Prostate gland (tissue), 2 donors: ENCODE results near the gene KIAA0825.

ENCODE experiments used
- POLR2A ChIP-seq: fragments of 450-650 bp; IDR thresholded peaks from one replicate; pipeline ENCODE4 v1.6.1; 2016; ENCODE audit warnings: antibody characterized with exemption, mild to moderate bottlenecking
- TF ChIP-seq, protein P1 (sequence below), 4 experiments: fragments of 200-600 bp in 2 of 4; fragments of 450-650 bp in 2 of 4; sonication (generic) in 2 of 4; IDR thresholded peaks; 1 replicate in 3 of 4; 2 replicates in 1 of 4; pipeline ENCODE4 v1.5.1; 2016 to 2019; ENCODE audit warnings: antibody characterized with exemption in 4 of 4, mild to moderate bottlenecking in 2 of 4, moderate library complexity in 2 of 4

DNA sequence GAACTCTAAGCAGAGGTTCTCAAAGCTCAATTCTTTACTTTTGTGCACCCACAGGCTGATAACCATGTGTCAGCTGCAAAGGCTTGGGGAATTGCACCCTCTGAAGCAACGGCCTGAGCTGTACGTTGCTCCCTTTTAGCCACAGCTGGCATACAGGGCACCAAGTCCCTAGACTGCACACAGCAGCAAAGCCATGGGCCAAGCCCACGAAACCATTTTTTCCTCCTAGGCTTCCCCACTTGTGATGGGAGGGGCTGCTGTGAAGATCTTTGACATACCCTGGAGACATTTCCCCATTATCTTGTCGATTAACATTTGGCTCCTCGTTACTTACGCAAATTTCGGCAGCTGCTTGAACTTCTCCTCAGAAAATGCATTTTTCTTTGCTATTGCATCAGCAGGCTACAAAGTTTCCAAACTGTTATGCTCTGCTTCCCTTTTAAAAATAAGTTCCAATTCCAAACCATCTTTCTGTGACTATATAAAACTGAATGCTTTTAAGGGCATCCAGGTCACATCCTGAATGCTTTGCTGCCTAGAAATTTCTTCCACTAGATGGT is 23.0 kb downstream of the KIAA0825 start:
- TF ChIP-seq, protein P1, sequence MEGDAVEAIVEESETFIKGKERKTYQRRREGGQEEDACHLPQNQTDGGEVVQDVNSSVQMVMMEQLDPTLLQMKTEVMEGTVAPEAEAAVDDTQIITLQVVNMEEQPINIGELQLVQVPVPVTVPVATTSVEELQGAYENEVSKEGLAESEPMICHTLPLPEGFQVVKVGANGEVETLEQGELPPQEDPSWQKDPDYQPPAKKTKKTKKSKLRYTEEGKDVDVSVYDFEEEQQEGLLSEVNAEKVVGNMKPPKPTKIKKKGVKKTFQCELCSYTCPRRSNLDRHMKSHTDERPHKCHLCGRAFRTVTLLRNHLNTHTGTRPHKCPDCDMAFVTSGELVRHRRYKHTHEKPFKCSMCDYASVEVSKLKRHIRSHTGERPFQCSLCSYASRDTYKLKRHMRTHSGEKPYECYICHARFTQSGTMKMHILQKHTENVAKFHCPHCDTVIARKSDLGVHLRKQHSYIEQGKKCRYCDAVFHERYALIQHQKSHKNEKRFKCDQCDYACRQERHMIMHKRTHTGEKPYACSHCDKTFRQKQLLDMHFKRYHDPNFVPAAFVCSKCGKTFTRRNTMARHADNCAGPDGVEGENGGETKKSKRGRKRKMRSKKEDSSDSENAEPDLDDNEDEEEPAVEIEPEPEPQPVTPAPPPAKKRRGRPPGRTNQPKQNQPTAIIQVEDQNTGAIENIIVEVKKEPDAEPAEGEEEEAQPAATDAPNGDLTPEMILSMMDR (IDR thresholded peaks at IDR 0.05): no peak
- TF ChIP-seq POLR2A: no peak
